ENCODE data around the gene ABCB8. TPM values are rescaled to one million over a fixed set of nuclear protein-coding genes. Genes with fewer than 3 reads are reported as not detected.
"Not testable (repeated sequence)": the region's sequence is repeated elsewhere in the genome, so short reads cannot be mapped to it uniquely, and the experiment has no call there.

ABCB8 gene
- polyA plus RNA-seq, 4 donors = 15.5 to 34.4 (median 27.2) TPM

DNA sequence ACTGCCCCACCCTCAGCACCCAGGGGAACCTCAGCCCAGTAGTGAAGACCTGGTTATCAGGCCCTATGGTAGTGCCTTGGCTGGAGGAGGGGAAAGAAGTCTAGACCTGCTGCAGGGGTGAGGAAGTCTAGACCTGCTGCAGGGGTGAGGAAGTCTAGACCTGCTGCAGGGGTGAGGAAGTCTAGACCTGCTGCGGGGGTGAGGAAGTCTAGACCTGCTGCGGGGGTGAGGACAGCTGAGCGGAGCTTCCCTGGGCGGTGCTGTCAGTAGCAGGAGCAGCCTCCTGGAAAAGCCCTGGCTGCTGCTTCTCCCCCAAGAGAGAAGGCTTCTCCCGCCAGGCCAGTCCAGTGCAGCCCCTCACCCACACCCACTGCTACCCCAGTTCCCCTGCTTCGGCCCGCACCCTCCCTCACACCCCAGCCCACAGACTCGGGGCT is 31.2 kb upstream of the ABCB8 start:
- DNase-seq (ENCODE audit: low read depth in 4 of 4, low spot score in 2 of 4) = no peak

- no peak for DNase-seq (ENCODE audit: low read depth in 4 of 4, low spot score in 2 of 4)
Observed at GRCh38 chr7:150997817-150998216, 30.4 kb upstream of the ABCB8 start.

DNA sequence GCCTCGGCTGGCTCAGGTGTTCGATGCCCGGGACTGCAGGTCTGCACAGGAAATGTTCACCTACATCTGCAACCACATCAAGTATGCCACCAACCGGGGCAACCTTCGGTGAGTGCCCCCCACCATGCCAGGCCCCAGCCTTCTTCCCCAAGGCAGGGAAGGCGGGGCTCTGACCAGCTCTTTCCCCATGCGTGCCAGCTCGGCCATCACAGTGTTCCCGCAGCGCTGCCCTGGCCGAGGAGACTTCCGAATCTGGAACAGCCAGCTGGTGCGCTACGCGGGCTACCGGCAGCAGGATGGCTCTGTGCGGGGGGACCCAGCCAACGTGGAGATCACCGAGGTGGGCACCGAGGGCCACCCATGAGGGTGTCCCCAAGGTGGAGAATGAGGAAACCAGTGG is 29.9 kb upstream of the ABCB8 start:
- DNase-seq (ENCODE audit: low read depth in 4 of 4, low spot score in 2 of 4) = no peak

DNA sequence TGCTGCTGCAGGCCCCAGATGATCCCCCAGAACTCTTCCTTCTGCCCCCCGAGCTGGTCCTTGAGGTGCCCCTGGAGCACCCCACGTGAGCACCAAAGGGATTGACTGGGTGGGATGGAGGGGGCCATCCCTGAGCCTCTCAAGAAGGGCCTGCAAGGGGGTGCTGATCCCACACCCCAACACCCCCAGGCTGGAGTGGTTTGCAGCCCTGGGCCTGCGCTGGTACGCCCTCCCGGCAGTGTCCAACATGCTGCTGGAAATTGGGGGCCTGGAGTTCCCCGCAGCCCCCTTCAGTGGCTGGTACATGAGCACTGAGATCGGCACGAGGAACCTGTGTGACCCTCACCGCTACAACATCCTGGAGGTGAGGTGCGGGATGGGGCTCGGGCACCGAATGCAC is 29.2 kb upstream of the ABCB8 start:
- no peak for DNase-seq (ENCODE audit: low read depth in 4 of 4, low spot score in 2 of 4)

DNA sequence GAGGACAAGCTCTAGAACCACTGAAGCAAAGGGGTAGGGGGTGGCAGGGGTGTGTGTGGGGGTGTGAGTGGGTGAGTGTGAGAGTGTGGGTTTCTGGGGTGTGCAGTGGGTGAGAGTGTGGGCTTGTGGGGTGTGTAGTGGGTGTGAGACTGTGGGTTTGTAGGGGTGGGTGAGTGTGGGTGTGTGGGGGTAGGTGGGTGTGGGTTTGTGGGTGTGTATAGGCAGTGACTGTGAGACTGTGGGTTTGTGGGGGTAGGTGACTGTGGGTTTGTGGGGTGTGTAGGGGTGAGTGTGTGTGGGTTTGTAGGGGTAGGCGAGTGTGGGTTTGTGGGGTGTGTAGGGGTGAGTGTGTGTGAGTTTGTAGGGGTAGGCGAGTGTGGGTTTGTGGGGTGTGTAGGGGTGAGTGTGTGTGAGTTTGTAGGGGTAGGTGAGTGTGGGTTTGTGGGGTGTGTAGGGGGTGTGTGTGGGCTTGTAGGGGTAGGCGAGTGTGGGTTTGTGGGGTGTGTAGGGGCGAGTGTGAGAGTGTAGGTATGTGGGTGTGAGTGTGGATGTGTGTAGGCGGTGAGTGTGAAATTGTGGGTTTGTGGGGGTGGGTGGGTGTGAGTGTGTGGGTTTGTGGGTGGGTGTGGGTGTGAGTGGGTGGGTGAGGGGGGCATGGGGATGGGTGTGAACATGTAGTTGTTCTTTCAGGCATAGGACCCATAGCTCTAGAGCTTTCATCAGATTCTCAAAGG is 28.6 kb upstream of the ABCB8 start:
- no peak for DNase-seq (ENCODE audit: low read depth in 4 of 4, low spot score in 2 of 4)

GRCh38 chr7:151000897-151001495 is 27.3 kb upstream of the ABCB8 start:
- no peak for DNase-seq (ENCODE audit: low read depth in 4 of 4, low spot score in 2 of 4)

- DNase-seq (ENCODE audit: low read depth in 4 of 4, low spot score in 2 of 4) = no peak
Observed at GRCh38 chr7:151001546-151001945, 26.7 kb upstream of the ABCB8 start.

DNA sequence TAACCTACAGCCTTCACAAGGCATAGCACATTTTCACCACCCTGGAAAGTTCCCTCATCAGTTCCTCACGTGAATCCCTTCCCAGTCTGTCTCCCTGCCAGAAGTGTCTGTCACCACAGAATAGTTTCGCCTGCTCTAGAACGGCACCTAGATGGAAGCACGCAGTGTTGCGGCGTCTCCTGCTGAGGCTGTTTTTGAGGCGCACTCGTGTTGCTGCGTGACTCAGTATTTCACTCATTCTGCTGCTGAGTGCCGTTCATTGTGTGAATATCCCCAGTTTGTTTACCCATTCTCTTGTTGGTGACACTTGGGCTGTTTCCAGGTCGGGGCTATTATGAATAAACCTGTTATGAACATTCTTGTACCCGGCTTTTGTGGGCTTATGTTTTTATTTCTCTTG is 24.7 kb upstream of the ABCB8 start:
- no peak for DNase-seq (ENCODE audit: low read depth in 4 of 4, low spot score in 2 of 4)

DNA sequence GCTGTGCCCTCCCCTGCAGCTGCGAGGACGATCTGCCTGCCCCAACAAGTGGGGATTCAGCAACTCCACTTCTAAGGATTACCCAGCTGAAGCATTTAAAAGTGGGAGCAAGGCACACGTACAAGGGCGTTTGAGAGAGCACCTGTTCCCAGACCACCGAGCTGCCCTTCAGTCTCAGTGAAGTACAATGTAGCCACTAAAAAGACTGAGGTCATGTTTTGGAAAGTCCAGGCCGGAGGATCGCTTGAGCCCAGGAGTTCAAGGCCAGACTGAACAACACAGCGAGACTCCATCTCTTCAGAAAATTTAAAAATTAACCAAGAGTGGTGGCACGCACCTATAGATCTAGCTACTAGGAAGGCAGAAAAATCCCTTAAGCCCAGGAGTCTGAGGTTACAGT is 22.7 kb upstream of the ABCB8 start:
- DNase-seq (ENCODE audit: low read depth in 4 of 4, low spot score in 2 of 4) = no peak

DNA sequence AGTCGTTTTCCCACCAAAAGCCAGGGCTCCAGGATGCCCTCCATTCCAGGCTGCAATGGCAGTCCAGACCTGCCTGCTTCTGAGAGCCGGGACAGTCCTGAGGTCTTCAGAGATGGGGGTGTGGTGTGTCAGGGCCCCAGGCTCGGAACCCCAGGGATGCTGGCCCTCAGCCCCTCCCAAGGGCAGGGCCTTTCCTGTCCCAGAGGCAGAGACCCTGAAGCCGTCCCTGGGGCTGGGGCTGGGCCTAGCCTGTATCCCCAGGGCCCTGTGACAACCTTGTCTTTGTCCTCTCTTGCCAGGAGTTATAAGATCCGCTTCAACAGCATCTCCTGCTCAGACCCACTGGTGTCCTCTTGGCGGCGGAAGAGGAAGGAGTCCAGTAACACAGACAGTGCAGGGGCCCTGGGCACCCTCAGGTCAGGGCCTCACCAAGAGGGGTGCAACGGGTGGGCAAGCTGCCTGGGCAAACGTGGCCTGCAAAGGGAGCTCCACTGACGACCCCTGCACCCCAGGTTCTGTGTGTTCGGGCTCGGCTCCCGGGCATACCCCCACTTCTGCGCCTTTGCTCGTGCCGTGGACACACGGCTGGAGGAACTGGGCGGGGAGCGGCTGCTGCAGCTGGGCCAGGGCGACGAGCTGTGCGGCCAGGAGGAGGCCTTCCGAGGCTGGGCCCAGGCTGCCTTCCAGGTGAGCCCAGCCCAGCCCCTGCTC is 21.5 kb upstream of the ABCB8 start:
- no peak for DNase-seq (ENCODE audit: low read depth in 4 of 4, low spot score in 2 of 4)

DNA sequence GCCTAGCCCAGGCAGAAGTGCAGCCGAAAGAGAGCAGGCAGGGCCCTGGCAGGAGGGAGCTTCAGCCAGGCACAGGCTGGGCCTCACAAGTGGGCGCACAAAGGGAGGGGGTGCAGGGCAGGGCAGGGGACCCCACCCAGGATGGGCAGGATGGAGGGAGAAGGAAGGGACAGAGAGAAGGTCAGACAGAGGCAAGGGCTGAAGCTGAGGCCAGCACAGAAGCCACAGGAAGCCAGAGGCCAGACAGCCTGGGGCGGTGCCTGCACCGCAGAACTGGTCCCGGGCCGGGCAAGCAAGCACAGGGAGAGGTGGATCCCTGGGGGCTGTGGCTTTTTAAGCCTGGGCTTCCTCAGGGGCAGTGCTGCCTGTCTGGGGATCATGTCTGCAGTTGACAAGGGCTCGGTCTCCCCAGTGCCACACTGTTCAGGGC is 20.8 kb upstream of the ABCB8 start:
- no peak for DNase-seq (ENCODE audit: low read depth in 4 of 4, low spot score in 2 of 4)

DNA sequence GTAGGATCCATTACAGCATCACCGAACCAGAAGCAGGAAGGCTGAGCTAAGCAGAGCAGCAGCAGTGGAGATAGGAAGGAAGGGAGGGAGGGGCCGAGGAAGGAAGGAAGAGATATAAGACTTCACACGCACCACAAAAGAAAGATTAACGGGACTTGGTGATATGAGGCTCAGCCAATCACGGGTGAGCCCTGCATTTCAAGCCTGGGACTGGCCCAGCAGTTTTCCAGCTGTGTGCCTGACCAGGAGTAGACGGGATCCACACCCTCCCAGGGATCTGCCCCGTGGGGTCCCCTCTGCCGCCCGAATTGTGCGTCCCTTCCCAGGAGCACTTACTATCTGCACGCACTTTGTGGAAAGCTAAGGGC is 20.1 kb upstream of the ABCB8 start:
- DNase-seq (ENCODE audit: low read depth in 4 of 4, low spot score in 2 of 4) = no peak

GRCh38 chr7:151008511-151009323 is 19.5 kb upstream of the ABCB8 start:
- DNase-seq (ENCODE audit: low read depth in 4 of 4, low spot score in 2 of 4) = no peak

- no peak for DNase-seq (ENCODE audit: low read depth in 4 of 4, low spot score in 2 of 4)
Observed at GRCh38 chr7:151009327-151010036, 18.8 kb upstream of the ABCB8 start.

DNA sequence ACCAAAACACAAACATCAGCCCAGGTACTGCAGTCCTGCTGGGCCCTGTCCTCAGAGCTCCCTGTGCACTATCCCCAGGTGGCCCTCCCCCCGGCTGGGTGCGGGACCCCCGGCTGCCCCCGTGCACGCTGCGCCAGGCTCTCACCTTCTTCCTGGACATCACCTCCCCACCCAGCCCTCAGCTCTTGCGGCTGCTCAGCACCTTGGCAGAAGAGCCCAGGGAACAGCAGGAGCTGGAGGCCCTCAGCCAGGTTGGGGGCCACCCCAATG is 18.3 kb upstream of the ABCB8 start:
- no peak for DNase-seq (ENCODE audit: low read depth in 4 of 4, low spot score in 2 of 4)

GRCh38 chr7:151010307-151011096 is 17.7 kb upstream of the ABCB8 start:
- peak in 1 of 4 donors; percentile 57 for DNase-seq (ENCODE audit: low read depth in 4 of 4, low spot score in 2 of 4)

GRCh38 chr7:151011097-151011409 is 17.2 kb upstream of the ABCB8 start:
- no peak for DNase-seq (ENCODE audit: low read depth in 4 of 4, low spot score in 2 of 4)

GRCh38 chr7:151011616-151012015 is 16.6 kb upstream of the ABCB8 start:
- not testable (repeated sequence) for DNase-seq (ENCODE audit: low read depth in 4 of 4, low spot score in 2 of 4)

- DNase-seq (ENCODE audit: low read depth in 4 of 4, low spot score in 2 of 4) = no peak
Observed at GRCh38 chr7:151012031-151012692, 16.1 kb upstream of the ABCB8 start.
